NK-92 treated with Interleukin-12 subunit alpha and Interleukin-12 subunit beta, amount 100 ng/mL, for 24 hours (cell line): ENCODE measurements around the gene DGKD.

Experiments used
- DNase-seq: peaks from one replicate; lab custom pipeline; 2025; lab: John Stamatoyannopoulos, UW

The DGKD gene

DNA sequence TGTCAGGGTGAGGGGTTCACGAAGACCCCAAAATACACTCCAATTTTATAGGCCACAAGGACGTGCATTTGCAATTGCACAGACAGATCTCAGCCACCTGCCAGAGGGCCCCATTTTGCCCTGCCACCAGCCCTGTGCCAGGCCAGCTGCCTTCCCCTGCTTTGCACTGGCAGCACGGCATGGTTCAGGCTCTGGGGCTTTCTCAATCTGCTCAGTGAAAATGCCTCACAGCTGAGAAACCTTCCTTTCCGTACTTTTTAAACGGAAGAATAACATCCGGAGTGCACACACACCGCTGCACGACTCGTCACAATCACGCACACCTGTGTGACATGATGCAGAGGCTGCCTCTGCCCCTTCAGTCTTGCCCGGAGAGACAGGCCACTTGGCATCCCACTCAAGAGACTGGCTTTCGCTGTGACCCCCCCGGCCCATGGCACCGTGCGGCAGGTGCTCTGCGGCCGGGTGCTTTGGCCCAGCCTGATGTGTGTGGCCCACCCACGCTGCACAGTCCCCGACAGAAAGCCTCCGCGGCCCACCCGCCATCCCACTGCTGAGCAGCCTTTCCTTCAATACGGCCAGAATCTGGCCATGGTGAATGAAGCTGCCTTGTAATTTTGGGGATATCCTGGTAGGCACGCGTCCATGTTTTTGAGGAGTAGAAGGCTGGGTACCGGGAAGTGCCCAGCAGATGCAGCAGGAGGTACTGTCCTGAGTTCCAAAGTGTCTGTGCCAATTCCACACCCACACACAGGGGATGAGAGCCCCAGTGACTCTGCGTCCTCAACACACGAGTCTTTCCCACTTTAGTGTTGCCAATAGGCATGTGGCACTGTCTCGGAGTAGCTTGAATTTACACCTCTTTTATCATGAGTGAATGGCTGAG is 123.5 kb downstream of the DGKD start:
- no peak for DNase-seq

DNA sequence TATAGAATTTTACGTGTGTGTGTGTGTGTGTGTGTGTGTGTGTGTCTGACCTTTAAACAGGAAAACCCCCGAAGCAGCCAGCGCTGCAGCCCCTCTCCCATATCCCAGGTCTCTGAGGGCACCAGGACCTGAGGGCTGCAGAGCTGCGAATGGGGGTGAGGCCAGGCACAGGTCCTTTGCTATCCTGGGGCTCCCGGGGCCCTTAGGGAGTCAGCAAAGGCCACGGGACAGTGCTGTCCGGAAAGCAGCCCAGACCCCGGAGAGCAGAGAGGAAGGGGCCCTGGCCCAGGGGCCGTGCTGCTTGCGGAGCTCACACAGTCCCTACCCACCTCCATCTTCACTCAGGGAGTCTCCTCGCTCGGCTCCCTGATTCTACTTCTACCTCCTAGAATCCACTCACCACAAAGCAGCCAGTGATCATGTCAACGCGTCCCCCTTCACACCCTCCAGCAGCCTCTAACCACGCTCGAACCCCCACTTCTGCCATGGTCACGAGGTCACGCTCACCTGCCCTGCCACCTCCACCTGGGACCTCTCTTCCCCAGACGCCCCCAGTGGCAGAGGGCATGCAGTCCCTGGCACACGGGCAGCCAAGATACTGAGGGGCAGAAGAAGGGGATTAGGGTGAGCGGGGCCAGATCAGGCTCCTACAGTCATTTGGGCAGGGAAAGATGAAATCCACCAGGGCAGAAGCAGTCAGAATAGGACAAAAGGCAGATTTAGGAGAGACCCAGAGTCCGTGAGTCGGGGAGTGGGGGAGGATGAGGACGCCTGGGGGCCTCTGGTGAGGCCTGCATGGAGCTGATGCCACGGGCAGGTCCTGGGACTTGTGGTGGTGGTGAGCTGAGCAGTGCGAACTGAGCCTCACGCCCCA is 125.6 kb downstream of the DGKD start:
- DNase-seq, result no peak

DNA sequence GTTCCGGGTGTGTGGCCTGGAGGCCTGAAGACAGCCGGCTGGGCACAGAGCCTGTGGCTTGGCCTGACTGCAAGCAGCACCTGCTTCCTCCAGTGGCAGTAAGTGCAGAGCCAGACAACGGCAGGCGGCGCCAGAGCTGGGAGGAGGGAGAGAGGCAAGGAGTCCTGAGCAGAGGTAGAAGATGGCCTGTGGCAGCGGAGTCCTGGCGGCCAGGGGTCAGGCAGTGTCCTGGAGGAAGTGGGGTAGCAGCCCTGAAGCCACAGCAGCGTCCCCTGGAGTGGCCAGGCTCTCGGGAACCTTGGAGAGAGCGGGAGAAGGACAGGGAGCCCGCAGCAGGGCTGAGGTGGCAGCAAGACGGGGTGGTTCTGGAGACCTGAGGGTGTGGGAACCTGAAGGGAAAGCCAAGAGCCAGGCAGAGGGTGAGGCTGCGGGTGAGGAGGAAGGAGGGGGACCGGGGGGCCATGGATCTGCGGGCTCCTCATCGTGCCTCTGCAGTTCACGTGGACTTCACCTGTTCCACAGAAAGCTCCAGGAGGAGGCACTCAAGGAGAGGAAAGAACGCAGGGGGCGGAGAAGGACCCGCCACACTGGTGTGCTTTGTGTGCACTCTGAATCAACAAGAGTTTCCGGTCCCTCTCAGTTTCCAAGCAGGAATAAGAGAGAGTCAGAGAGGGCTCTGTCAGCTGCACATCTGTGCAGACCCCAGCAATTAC is 126.4 kb downstream of the DGKD start:
- no peak for DNase-seq

DNA sequence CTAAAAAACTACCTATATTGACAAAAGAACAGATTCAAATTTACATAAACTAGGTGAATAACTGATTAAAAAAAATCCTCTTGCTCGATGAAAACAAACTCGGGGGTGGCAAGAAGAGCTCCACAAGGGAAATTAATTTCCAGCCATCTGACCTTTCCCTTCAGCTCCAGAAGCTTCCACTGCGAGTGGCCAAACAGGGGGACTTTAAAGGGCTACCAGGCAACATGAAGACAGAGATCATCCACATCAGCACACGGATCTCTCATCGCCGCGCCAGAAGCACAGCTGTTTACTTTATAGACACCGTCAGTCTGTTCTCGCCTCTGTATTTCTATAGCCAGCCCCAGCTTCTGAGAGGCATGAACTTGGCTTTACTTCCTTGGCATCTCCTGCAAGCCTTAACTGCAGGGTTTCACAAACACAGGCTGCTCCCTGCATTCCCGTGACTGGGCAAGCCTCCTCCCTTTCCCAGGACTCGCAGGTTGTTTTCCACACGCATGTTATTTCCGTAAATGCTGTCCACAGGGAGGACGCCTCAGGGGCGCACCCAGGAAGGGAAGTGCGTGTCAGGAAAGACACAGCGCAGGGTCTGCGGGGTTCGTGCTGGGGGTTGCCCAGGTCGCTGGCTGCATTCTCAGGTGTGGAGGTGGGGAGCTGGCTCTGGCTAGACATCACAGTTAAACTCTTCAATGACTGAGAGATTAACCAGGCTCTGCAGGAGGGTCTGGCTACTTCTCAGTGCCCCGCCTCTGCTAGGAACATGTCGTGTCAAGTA is 127.3 kb downstream of the DGKD start:
- no peak for DNase-seq

DNA sequence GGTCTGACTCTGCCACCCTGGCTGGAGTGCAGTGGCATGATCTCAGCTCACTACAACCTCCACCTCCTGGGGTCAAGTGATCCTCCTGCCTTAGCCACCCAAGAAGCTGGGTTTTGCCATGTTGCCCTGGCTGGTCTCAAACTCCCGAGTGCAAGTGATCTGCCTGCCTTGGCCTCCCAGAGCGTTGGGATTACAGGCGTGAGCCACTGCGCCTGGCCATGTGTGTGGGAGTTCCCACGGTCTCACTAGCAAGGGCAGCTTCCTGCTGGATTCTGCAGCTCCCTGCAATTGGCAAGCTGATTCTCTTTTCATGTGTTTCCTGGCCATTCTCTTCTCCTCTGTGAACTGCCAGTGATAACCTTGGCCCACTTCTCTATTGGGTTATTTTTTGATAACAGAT is 128.3 kb downstream of the DGKD start:
- no peak for DNase-seq

DNA sequence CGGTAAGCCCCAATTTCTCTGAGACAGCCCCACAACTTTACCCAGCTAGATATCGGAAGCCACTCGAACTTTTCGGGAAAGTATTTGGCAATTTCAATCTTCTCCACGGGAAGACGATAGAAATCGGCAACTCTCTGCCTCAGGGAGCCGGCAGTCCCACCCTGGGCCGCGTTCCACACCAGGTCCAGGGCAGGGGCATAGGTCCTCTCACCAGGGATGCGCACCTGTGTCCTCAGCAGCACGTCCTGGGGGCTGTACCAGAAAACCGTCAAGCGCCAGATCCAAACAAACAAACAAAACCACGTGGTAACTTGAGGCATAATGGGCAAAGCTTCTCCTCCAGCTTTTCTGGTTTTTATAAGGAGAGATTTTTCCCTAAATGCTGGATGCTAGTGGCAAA is 131.4 kb downstream of the DGKD start:
- no peak for DNase-seq

DNA sequence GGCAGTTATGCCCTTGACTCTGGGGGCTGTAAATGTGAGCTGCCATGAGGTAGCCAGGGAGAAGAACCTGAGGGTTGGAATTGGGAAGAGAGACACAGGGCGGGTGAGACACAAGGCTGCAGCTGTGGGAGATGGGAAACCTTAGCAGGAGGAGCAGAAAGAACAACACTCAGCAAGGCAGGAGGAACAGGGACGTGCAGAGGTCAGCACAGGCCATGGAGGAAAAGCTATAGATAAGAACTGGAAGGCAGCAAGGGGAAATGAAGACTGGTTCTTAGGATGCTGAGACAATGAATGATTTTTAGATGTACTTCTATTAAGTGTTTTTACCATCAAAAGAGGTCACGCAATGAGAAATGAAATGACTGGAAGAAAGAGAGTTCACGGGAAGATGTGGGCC is 132.1 kb downstream of the DGKD start:
- DNase-seq, result no peak

DNA sequence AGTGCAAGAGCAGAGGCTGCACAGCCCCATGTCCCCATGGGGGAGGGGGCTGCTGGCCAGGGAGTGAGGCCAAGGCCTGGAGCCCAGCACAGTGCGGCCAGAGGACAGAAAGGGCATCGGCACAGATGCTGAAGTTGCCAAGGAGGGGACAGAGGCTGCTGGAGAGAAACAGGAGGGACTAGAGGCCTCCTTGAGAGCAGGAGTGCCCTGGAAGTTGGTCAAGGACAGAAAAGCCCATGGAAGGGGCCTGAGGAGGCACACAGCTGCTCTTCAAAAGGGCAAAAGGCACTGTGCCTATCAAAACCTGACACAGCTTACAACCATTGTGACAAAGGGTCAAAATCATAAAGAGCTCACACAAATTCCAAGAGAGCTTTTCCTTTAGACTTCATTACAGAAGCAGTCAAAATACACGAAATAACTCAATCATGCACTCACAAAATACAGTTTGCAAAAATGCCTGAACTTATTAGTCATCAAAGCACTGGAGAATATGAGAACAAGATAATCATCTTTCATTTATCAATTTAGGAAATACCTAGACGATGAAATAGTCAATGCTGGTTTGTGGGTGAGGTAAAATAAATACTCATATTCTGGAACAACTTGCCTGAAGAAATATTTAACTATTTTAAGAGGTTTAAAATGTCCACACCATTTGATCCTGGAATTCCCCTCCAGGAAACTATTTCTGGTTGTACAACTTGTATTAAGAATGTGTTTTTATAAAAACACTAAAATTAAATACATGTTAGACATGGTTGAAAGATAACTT is 132.7 kb downstream of the DGKD start:
- no peak for DNase-seq

DNA sequence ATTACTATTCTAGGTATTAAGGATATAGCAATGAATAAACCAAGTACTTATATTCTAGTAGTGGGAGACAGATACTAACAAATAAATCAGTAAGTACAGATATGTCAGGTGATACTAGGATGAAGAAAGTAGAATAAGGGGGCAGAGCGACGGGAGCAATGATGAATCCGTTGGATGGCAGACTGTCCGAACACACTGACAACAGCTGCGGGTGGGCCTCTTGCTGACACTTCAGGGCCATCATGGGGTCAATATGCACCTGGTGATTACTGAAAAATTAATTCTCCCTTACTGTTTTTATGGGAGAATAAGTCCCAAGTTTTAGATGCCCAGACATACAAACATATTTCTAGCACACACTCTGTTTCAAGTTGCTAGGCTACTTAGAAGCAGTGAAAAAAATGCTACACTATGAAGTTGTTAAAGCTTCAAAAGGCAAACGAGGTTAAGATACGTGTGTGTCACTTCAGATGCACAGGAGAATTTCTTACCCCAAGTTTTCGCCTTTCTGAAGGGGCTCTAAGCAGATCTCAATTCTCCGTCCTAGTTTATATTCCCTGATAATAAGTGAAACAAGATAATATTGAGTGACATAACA is 133.6 kb downstream of the DGKD start:
- no peak for DNase-seq

DNA sequence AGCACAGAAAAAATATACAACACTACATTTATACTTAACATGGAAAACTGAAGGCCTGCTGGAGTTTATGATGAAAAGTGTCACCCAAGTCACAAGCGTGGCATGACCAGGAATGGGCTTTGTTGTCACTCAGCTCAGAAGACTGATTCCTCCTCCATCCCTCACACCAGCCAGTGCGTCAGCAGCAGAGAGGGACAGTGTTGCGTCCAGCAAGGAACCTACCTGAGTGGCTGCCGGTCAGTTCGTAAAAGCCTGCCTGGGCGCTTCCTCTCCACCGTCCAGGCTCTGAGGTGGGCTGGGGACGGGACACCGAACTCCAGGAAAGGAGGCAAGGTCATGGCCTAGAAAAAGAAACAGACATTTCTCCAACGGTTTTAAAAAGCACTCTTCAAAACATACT is 134.8 kb downstream of the DGKD start:
- DNase-seq, result no peak

DNA sequence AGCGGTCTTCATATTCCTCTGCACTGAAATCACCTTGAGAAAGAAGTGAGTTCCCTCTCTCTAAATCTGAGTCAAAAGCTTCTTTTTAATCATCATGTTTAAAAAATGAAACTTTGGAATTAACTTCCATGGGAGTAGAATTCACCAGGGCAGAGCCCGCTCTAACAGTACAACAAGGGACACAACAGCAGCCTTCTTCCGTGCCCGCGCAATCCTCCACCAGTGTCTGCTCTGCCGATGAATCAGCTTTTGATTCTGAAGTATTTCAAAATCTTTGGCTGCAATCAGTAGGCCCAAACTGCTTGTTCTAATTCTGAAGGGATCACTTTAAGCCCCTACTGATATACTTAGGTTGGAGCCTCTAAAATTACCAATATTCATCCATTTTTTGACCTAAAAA is 135.4 kb downstream of the DGKD start:
- no peak for DNase-seq

DNA sequence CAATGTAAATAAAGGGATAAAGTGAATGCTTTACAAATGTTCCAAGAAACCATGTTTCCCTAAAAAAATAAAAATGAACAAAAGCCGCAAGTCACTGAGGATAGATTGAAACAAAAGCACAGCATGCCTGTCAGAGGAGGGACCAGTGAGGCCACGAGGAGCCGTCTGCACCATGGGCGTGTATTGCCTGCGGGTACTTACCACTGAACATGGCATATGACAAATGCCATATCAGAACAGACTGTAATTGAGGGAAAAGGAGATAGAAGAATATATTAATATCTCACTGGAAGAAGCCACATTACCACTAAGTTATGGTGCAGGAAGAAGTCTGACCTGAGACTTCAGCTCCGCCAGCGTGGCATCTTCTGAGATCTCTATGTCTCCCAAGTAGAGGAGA is 136.5 kb downstream of the DGKD start:
- DNase-seq, result no peak

DNA sequence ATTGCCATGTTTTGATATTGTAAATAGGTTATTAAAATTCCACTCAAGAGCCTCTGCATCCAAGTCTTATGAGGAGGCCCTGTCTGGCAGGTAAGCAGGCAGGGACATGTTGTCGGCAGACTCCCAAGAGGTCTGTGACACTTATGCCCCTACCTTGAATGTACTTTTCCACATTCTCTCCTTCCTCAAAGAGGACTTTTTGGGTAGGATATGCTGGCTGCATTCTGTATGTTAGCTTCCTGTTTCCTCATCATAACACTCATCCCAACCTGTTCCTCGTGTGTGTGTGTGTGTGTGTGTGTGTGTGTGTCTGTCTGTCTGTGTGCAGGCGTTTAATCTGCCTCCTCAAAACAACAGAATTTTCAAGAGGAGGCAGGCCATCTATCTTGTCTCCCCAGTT is 137.0 kb downstream of the DGKD start:
- no peak for DNase-seq

DNA sequence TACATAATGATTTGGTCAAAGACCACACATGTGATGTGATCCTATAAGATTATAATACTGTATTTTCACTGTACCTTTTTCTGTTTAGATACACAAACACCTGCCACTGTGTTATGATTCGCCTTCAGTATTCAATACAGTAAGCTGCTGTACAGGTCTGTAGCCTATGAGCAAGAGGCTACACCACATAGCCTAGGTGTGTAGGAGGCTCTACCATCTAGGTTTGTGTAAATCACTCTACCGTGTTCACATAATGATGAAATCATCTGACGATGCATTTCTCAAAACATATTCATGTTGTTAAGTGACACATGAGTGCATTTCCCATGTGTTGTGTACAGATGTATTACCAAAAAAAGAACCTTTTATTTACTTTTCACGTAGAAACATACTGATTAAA is 137.8 kb downstream of the DGKD start:
- DNase-seq, result no peak

DNA sequence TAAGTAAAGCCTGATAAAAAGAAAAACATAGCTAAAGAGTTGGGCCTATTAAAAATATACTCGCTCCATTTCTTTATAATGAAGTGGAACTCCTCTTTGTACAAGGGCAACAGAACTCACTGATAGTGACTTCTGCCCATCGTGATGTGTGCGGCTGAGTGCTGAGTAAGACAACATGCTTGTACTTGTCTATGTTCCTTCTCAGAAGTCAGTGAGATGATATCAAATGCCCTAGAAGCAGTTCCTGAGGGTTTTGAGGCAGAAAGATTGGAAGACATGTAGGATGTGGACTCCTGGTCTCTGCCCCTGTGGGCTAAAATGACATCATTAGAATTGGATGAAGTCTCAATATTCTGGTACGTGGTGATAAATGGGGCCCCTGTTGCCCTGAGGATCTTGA is 138.5 kb downstream of the DGKD start:
- no peak for DNase-seq

DNA sequence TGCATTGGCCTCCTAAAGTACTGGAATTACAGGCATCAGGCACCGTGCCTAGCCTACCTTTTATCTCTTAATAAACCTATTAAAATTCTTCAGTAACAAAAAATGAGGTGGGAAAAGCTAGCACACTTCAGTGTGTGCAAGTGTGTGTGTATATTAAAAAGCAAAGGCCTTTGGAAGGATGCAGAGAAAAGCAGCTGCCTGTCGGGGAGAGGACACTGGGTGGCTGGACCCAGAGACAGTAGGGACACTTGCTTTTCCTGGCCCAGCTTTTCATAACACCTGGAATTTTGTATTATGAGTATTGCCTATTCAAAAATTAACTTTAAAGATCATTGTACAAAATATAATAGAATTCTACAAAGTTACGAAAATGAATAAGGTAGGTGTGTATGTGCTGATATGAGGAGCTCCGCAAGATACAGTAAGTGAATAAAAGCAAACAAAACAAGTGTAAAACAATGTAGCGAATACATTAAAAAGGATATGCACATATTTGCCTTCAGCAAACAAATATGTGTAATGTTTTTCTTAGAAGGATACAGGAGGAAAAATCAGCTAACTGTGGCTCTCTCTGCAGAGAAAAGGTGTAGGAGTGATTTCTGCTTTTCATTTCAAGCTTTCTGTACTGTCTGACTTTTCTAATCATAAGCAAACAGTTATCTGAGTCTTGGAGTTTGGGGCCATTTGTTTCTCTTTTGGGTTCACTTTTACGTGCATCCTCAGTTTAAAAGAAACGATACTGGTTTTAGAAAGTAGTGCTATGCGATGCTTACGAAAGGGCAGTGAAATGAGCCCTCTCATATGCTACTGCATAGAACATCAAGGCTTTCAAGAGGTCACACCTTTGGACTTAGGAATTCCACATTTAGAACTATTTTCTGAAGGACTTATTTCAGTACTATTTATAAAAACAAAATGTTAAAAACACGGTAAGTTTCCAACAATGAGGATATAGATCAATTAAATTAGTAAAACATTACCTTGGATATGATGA is 141.5 kb downstream of the DGKD start:
- no peak for DNase-seq

DNA sequence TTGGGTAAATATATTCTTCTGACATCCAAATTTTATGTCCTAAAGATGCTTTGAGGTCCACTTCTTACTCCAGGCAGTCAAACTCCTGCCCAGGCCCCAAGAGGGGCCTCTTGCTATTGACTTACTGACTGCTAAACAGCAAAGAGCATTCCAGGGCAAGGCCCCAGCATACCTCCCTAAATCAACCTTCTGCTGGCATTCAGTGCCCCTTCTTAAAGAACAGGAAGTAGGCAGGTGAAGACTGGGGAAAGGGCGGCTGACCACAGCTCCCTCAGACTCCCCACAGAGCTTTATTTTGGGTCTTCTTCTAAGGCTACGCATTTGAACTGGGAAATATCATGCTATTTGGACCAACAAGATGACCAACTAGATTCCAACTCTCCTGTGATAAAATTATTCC is 143.4 kb downstream of the DGKD start:
- DNase-seq, result no peak

DNA sequence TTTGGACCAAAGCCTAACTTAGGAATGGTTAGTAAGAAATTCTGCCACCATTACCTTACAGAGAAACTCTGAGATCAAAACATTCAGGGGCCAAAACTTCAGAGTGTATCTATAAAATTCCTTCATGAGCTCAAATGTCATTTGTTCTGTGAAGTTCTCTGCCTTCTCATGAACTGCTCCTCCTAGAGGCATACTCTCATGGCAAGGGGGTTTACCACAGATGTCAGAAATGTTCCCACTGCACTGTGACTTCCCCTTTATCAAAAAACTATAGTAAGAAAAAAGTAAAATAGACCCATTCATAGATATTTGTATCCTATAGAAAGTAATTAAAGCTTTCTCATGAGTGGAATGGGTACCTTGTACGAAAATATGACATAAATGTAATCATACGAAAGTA is 143.8 kb downstream of the DGKD start:
- no peak for DNase-seq

DNA sequence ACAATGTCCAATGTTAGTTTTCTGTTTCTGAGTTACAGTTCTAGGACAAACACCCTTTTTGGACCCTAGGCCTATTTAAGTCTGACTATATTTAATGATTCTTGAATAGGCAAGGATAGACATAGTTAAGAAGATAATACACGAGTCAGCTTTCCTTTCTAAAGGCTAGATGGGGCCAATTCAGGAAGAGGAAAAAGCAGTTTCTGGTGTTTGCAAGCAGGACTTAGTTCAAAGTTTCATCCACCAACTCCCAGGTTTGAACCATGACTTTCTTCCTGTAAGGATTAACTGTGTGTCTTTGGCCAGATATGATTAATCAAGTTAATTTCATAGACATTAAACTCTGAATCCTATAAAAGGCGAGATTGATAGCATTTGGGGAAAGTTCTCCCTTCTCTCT is 145.6 kb downstream of the DGKD start:
- no peak for DNase-seq
